Renal pelvis (tissue), 4 donors: Measurements from ENCODE around the gene STK40. TPM values are rescaled to one million over a fixed set of nuclear protein-coding genes. Genes with fewer than 3 reads are reported as not detected.

Experiments
- DNase-seq: peaks from one replicate; pipeline ENCODE4 v3.0.0-alpha.2; 2013
- polyA plus RNA-seq, 3 donors: library from polyadenylated mRNA; unstranded; fragments of 120-200 nt; gene quantifications; one replicate each; pipeline ENCODE4 v1.2.1, GENCODE V29; 2013; ENCODE audit not compliant: insufficient read length in 3 of 3

STK40 gene
- polyA plus RNA-seq, 3 donors, result 42.5 to 48.5 (median 43.4) TPM

- no peak for DNase-seq
These were observed 35.9 kb downstream of the STK40 start for GRCh38 chr1:36349839-36350238.

DNA sequence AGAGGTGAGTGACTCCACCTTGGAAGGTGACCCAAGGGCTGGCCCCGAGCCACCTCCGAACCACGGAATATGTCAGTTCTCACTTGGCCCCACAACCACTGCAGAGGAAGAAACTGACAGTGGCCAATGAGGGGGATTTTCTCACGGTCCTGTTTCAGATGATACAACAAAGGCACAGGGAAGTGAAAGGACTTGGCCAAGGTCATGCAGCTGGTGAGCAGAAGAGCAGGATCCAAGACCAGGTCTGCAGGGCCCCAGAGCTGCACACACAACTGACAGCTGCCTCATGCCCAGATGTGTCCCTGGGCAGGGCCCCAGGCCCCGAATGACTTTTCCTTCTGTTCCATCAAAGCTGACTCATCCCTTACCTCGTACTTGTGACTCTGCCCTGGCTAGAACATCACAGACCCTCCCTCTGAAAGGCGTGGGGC is 36.5 kb downstream of the STK40 start:
- no peak for DNase-seq

GRCh38 chr1:36346741-36347370 is 38.9 kb downstream of the STK40 start:
- no peak for DNase-seq

DNA sequence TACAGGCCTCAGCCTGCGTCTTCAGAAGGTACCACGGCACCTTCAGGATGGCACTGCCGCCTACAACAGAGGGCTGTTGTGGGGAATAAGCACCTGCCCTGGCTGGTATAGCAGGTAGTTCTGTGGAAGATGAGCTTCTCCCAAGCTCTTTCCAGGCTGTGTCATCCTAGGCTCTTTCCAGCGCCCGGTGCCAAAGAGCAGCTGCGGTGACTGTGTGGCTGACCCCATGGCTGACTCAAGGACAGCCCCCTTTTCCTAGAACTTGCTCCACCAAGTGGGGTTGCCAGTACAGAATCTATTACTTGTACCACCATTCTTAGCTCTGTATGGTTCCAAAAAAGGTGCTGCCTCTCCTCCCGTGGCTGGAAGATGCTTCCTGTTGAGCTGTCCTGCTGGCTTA is 40.4 kb downstream of the STK40 start:
- DNase-seq, result no peak

DNA sequence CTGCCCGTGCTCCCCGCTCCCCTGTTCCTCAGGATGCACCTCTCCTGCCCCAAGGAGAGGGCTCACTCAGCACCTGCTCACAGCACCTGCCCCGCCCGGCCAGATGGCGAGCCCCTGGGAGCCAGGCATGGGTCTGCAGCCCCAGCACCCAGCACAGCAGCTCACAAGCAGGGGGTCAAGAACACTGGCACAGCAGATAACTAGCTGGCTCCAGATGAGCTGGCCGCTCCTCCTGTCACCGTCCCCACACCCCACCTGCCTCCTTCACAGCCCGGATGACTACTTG is 41.4 kb downstream of the STK40 start:
- DNase-seq, result no peak

DNA sequence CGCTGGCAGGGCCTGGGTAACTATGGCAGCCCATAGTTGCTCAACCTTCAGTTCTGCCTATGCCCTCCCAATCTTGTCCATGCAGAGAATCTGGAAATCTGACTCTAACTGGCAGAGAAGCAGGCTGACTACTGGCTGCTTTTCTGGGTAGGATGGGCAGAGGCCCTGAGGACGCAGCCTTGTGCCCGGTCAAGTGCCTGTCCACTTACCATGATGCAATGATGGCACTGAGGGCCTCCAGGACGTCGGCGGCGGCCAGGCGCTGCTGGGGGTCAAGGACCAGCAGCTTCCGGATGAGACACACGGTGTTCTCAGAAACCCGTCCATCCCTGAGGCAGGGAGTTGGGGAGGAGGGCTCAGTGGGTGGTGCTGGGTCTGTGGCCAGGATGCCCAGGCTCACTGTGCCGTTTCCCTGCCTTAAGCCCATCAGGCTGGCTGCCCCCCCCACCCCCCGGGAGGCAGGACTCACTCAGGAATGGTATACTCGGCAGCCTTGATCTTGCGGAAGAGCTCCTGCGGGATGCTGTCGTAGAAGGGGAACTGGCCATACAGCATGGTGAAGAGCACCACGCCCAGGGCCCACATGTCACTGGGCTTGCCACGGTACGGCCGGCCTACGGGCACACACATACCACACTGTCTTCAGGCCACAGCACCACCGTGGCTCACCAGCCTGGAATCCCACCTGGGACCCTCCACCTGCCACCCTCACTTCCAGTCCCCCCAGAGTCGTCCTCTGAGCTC is 41.9 kb downstream of the STK40 start:
- DNase-seq, result no peak

DNA sequence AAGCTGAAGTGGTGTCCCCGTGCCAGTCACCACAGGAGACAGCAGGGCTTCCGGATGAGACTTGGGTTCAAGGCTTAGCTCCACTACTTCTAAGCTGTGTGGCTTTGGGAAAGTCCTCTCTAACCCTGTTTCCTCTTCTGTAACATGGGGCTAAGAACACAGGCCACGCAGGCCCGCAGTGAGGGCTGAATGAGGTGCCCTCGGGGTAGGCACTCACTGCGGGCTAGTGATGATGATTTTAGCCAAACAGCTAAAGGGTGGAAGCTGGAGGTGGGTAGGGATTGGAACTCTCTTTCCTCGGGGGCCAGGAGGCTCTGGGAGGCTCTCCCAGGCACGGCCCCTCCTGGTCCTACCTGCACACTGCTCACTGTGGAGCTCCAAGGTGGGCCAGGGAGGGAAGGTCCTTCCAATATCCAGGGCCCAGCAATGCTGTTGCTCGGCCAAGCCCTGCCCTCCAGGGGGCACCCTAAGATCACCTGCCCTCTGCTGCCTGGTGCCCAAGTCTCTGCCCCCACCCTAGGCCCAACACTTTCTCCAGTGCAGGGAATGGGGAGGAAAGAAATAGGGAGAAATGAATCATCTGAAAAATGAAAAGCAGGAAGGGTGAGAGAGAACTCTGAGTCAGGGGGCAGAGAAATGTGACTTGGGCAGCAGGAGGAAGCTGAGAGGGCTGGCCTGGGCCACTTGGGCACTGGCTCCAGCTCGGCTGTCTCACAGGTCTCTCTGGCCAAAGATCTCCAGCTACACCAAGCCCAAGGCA is 43.1 kb downstream of the STK40 start:
- DNase-seq, result no peak

DNA sequence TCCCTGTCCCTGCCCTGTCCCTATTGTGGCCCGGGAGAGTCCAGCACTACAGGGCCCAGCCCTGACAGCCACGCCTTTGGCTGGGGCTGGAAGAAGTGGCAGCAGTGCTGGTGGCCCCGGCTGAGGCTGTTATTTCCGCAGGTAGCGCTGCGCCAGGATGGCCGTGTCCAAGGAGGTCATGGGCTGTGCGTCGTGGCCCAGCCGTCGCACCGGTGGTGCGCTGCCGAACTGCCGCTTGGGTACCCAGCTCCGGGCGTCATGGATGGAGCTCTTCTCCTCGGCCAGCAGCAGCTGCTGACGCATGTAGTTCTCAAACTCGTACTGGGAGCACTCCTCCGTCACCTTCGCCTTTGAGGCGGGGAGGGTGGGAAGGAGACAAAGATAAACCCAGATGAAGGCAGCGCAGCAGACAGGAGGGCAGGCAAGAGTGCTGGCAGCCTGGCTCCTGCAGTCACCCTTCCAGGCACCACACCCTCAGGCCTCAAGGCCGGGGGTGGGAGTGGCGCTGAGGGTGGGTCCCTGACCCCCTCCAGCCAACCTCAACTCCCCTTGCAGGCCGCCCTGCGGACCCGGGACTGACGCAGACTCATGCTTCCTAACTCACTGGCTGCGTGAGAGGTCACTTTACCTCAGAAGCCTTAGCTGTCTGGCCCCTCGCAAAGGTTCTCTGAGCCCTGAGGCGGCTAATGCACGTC is 44.0 kb downstream of the STK40 start:
- DNase-seq, result no peak

- no peak for DNase-seq
These were observed 46.1 kb downstream of the STK40 start for GRCh38 chr1:36339615-36340014.

DNA sequence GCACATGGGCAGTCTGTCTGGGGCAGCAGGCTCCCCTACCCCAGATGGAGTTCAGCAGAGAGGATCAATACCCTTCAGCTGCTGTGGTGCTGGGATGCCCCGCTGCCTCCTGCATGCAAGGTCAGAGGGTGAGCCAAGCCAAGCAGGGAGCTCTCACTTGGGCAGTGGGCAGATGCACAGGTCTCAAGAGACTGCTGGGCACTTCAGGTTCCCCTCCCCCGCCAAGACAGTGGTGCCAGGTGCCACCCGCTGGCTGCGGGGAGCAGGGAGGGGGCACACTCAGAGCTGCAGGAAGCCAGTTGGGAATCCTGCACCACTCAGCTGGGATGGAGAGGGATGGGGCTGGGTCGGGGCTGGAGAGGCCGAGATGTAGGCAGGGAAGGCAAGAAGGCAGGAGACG is 46.5 kb downstream of the STK40 start:
- no peak for DNase-seq

DNA sequence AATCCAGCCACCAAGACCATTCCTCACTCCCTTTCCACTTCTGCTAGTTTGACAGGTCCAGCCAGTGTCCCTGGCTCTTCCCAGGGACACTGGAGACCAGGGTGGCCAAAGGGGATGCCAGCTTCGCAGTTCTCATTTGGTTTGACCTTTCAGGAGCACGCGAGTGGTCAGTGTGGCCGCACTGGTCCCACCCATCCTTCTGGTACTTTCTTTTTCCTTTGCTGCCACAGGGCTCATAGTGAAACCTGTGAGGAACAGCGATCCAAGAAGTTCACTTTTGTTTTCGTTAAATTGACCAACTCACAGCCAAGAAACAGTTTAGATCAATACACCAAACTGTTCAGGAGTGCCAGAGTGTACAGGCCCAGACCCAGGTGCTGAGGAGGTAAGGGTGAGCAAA is 47.9 kb downstream of the STK40 start:
- no peak for DNase-seq

DNA sequence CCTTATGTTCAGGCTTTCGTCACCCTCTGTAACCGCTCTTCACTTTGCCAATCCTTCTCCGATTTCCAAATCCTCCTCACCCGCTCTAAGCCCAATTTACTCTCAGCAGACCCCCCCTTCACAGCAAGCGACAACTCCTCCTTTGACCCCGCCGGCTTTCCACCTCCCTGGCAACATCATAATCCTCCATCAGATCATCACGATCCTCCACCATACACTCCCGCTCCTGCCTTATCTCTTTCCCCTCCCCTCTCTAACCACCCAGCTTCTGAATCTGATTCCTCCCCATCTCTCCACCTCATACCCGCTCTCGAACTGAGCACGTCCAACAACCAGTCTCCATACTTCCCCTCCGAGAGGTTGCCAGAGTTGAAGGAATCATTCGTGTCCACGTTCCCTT is 54.8 kb downstream of the STK40 start:
- no peak for DNase-seq

- no peak for DNase-seq
These were observed 55.9 kb downstream of the STK40 start for GRCh38 chr1:36329817-36330216.

DNA sequence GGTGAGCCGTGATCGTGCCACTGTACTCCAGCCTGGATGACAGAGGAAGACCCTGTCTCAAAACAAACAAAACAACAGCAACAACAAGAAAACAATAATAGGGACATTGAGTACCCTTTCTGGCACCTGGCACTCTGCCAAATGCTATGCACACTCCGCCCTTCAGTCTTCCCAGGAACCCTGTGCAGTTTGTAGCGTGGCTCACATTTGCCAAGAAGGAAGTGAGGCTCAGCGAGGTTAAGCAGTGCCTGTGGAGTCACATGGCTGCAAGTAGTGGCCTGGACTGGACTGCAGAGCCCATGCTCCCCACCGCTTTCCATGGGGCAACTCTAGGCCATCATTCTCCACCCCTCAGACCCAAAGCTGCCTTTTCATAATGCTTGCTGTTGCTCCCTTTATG is 57.0 kb downstream of the STK40 start:
- no peak for DNase-seq

- DNase-seq, result no peak
These were observed 57.6 kb downstream of the STK40 start for GRCh38 chr1:36328088-36328480.

GRCh38 chr1:36327421-36328087 is 58.2 kb downstream of the STK40 start:
- DNase-seq, result no peak

GRCh38 chr1:36326499-36326898 is 59.2 kb downstream of the STK40 start:
- no peak for DNase-seq

- peak; percentile 82 for DNase-seq
These were observed 61.4 kb downstream of the STK40 start for GRCh38 chr1:36324353-36324703.

DNA sequence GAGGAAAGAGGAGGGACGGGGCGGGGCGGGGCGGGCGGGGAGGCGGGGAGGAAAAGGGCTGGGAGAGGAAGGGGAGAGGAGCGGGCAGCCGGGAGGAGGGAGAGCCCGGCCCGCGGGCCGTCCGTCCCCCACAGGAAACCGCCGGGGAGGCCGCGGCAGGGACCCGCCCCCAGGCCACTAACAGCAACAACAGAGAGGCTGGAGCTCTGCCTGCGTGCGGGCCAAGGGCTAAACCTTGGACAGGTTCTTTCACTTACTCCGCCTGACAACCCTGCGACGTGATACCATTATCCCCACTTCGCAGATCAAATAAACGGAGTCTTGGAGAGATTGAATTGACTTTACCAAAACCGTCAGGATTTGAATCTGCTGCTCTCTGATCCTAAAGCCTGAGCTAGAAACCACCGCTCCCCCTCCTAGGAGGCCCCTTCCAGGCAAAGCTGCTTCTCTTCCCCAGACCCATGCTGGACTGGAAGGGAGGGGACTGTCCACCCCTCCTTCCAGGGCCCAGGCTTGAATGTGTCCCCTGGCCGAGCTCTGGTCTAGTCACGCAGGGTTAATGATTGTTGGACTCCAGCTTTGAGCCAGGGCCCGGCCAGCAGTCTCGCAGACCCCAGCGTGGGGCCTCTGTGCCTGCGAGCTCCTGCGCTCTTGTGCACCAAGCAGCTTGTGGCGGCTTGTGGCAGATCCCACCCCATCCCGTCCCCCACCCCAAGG is 61.9 kb downstream of the STK40 start, which contains the start of gene EVA1B:
Gene EVA1B, minus strand, starts transcription at position 10 of the 717 bp plus-strand sequence. CDS start 608 bp downstream, outside the sequence.
- DNase-seq, result peak; percentile 93

DNA sequence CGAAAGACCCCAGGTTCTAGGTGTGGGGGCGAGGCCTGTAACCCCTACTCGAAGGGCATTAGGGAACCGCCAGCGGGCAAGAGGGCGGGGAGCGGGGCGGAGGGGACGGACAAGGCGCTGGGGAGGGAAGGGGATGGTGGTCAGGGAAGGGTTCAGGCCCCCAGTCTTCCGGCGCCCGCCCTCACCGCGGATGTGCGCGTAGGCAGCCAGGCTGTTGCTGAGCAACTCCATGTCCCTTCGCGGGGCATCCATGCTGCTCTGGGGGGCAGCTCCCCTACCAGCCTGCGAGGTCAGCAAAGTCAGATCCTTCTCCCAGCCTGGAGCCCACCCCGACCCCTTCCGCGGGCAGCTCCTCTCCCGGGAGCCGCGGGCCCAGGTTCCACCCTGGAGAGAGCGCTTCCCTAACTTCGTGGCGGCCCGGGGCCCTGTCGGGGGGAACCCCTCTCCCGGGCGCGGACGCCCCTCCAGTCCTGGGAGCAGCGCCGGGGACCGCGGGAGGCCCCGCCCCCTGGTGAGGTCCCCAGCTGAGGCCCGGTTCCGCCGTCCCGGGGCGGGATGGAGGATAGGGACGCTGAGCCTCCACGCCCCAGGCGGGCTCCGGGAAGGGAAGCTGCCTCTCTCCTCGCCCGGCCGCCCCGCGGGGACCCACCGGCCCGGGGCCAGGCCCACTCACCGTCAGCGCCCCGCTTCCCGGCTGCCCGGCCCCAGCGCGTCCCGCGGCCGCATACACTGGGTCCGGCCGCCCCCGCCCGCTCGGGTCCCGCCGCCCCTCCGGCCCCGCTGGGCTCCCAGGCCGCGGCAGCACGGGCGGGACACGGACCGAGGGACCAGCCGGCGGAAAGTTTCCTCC is 62.7 kb downstream of the STK40 start:
- no peak for DNase-seq
